ACC112 (cell line): ENCODE results near the gene SAMSN1.
"Not testable (repeated sequence)": the region's sequence is repeated elsewhere in the genome, so short reads cannot be mapped to it uniquely, and the experiment has no call there.

ENCODE experiments used
- H2AFZ ChIP-seq: fragments of 200-600 bp; sonication (generic); one replicate; pipeline ENCODE4 v1.6.0; 2017; ENCODE audit warnings: antibody characterized with exemption, low read length; ENCODE audit not compliant: unreplicated experiment
- H3K27ac ChIP-seq: fragments of 200-600 bp; sonication (generic); 2 replicates; pipeline ENCODE4 v1.5.1; 2014; ENCODE audit warnings: low read depth, mild to moderate bottlenecking, antibody characterized with exemption, low read length, moderate library complexity
- H3K27me3 ChIP-seq: fragments of 200-600 bp; sonication (generic); 2 replicates; pipeline ENCODE4 v1.6.1; 2014; ENCODE audit warnings: mild to moderate bottlenecking, antibody characterized with exemption, low read length, moderate library complexity, mixed read lengths; ENCODE audit not compliant: insufficient read depth
- H3K36me3 ChIP-seq: fragments of 200-600 bp; sonication (generic); 2 replicates; pipeline ENCODE4 v1.6.1; 2016; ENCODE audit warnings: mild to moderate bottlenecking, antibody characterized with exemption, low read length, moderate library complexity, mixed read lengths; ENCODE audit not compliant: insufficient read depth
- H3K4me1 ChIP-seq: fragments of 200-600 bp; sonication (generic); one replicate; pipeline ENCODE4 v1.6.1; 2016; ENCODE audit warnings: low read length, mixed read lengths; ENCODE audit not compliant: insufficient read depth, unreplicated experiment, control insufficient read depth
- H3K4me3 ChIP-seq: fragments of 200-600 bp; sonication (generic); 2 replicates; pipeline ENCODE4 v1.5.1; 2014; ENCODE audit warnings: mild to moderate bottlenecking, low read depth, low read length
- H3K79me2 ChIP-seq: fragments of 200-600 bp; sonication (generic); one replicate; pipeline ENCODE4 v1.6.0; 2016; ENCODE audit warnings: low read length; ENCODE audit not compliant: control insufficient read depth, unreplicated experiment, insufficient read depth

The SAMSN1 gene

DNA sequence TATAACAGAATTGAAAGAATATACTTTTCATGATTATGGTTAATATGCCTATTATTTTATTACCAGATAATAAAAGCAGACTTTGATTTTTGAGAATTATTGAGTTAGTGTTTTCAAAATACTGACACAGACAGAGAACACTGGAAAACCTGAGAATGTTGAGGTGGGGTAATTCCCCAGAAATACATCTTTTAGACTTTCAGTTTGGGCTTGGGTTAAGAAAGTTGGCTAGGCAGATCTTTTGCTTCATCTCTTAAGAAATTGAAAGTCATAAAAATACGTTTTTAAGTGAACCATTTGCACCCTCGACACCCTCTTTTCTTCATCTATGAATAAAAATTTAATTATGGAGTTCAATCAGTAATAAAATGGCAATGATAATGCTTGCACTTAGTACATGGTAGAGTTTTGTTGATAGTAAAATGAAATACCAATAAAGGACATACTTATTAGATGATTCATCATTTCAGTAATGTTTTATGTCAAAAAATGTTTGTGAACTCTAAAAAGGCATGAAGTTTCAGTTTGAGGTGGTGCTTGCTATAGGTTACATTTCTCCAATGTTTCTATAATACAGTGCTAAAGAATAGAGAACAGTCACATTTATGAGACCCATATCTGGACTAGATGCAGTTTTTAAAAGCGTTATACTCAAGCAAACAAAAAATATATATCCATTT lies 1.9 kb upstream of the SAMSN1 start:
- H3K27ac ChIP-seq = peak overlapping the region; percentile 84
- peak overlapping the region; percentile 15 for H2AFZ ChIP-seq

DNA sequence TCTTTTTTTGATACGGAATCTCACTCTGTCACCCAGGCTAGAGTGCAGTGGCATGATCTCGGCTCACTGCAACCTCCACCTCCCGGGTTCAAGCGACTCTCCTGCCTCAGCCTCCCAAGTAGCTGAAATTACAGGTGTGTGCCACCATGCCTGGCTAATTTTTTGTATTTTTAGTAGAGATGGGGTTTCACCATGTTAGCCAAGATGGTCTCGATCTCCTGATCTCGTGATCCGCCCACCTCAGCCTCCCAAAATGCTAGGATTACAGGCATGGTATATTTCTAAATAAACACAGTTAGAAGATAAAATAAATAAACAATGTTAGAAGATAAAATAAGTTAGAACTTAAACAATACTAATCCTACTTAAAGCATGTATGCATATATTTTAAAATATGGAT lies 604 bp upstream of the SAMSN1 start:
- H3K4me1 ChIP-seq = peaks cover 23% of the 10 kb centered on the region
- H3K36me3 ChIP-seq, H3K4me3 ChIP-seq, H3K27me3 ChIP-seq, H3K27ac ChIP-seq, H2AFZ ChIP-seq, H3K79me2 ChIP-seq: not testable (repeated sequence)

More for the DNA sequence above, 1.9 kb upstream of the SAMSN1 start:
- Histone ChIP-seq H3K36me3 (no peaks in the 10 kb centered on the region), H3K27me3 (no peaks in the 10 kb centered on the region), H3K4me3 (peak overlapping the region; percentile 27; the same call in 1 of the 2 replicates), H3K4me1 (peaks cover 23% of the 10 kb centered on the region), H3K79me2 (no peaks in the 10 kb centered on the region)

DNA sequence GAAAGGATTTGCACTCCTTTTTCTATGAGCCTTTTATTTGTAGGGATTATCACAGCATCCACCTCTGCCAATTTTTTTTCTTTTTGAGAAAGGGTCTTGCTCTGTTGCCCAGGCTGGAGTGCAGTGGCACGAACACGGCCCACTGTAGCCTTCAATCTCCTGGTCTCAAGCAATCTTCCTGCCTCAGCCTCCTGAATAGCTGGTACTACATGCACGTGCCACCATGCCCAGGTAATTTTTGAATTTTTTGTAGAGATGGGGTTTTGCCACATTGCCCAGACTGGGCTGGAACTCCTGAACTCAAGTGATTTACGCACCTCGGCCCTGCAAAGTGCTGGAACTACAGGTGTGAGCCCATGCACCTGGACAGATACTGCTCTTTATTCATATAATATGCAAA lies 2.1 kb downstream of the SAMSN1 start:
- Histone ChIP-seq H3K27ac (no peak overlapping the region), H3K79me2 (no peaks in the 10 kb centered on the region), H3K4me1 (peaks cover 19% of the 10 kb centered on the region)

DNA sequence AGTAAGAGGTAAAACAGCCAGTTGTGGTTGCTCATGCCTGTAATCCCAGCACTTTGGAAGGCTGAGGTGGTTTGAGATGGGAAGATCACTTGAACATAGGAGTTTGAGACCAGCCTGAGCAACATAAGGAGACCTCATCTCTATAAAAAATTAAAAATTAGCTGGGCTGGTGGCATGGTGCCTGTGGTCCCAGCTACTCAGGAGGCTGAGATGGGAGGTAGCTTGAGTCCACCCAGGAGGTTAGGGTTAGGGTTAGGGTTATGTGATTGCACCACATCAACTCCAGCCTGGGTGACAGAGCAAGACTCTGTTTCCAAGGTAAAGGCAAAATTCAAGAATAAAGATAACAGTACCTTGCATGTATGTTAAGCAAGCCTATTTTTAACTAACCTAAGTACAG lies 3.5 kb downstream of the SAMSN1 start:
- Histone ChIP-seq H2AFZ (no peak overlapping the region), H3K79me2 (no peaks in the 10 kb centered on the region), H3K4me1 (peaks cover 11% of the 10 kb centered on the region), H3K36me3 (no peaks in the 10 kb centered on the region), H3K27ac (no peak overlapping the region), H3K27me3 (no peaks in the 10 kb centered on the region), H3K4me3 (no peak overlapping the region)

More for the DNA sequence above, 2.1 kb downstream of the SAMSN1 start:
- Histone ChIP-seq H3K27me3 (no peaks in the 10 kb centered on the region), H2AFZ (no peak overlapping the region), H3K4me3 (no peak overlapping the region), H3K36me3 (no peaks in the 10 kb centered on the region)

DNA sequence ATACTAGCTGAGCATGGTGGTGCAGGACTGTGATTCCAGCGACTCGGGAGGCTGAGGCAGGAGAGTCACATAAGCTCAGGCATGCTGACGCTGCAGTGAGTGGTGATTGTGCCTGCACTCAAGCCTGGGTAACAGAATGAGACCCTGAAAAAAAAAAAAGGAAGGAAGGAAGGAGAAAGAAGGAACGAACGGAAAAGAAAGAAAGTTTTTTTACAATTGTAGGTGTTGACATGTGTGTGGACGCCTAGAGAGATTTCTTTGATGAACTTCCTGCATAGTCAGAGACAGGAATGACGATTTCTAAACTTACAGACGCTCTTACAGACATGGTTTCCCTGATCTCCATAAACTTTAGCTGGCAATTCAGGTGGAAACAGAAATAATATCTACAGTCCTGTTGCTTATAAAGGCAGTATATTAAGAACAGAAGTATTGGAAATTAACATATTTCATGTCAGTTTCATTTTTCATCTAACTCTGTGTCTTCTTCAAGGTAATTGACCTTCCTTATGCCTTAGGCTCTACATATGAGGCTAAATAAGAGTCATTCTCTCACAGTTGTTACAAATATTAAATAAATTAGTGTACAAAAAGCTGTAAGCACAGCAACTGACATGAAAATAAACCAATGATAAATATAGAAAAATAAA lies 4.1 kb downstream of the SAMSN1 start:
- no peak overlapping the region for H3K4me3 ChIP-seq
- no peaks in the 10 kb centered on the region for H3K36me3 ChIP-seq
- no peak overlapping the region for H2AFZ ChIP-seq
- H3K27me3 ChIP-seq = no peaks in the 10 kb centered on the region
- no peaks in the 10 kb centered on the region for H3K79me2 ChIP-seq
- H3K4me1 ChIP-seq = peaks cover 6% of the 10 kb centered on the region
- no peak overlapping the region for H3K27ac ChIP-seq

DNA sequence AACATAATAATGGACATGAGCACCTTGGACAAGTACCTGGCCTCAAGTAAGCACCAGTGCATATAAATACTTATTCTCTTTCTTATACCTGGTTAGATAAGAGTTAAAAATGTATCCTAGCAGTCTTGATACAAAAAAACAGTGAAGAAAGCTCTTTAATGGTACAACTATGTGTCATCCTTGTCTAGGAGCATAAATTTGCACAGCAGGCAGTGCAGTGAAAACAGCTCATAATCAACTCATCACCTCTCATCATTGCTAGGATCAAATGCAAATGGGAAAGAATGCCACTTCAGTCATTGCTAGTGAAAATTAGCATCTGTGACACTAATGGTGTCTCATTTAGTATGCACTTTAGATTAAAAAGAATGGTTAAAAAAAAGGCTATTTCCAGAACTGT lies 7.6 kb downstream of the SAMSN1 start:
- no peak overlapping the region for H2AFZ ChIP-seq
- H3K36me3 ChIP-seq = no peaks in the 10 kb centered on the region
- H3K27ac ChIP-seq = no peak overlapping the region
- no peaks in the 10 kb centered on the region for H3K27me3 ChIP-seq
- no peaks in the 10 kb centered on the region for H3K79me2 ChIP-seq
- H3K4me1 ChIP-seq = peaks cover 18% of the 10 kb centered on the region
- no peak overlapping the region for H3K4me3 ChIP-seq

- Histone ChIP-seq H3K27me3 (no peaks in the 10 kb centered on the region), H3K79me2 (no peaks in the 10 kb centered on the region), H3K4me1 (peaks cover 28% of the 10 kb centered on the region), H3K4me3 (no peak overlapping the region), H3K27ac (no peak overlapping the region), H3K36me3 (no peaks in the 10 kb centered on the region), H2AFZ (no peak overlapping the region)
Measured at GRCh38 chr21:14536929-14537328, 9.2 kb downstream of the SAMSN1 start.

DNA sequence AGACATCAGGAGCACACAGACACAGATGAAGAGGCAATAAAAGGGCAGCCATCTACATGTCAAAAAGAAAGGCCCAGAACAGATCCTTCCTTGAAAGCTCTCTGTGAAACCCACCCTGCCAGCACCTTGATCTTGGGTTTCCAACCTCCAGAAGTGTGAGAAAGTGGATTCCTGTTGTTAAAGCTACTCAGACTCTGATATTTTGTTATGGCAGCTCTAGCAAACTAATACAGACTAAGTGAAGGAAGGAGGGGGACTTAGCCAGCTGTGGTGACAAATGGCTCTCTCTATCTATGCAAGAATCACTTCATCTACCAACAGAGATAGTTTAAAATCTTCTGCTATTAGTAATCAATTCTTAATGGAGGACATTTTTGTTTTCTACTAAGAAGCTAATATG lies 10.4 kb downstream of the SAMSN1 start:
- no peaks in the 10 kb centered on the region for H3K36me3 ChIP-seq
- no peak overlapping the region for H3K27ac ChIP-seq
- no peaks in the 10 kb centered on the region for H3K27me3 ChIP-seq
- no peaks in the 10 kb centered on the region for H3K79me2 ChIP-seq
- H2AFZ ChIP-seq = no peak overlapping the region
- peaks cover 30% of the 10 kb centered on the region for H3K4me1 ChIP-seq
- H3K4me3 ChIP-seq = no peak overlapping the region

DNA sequence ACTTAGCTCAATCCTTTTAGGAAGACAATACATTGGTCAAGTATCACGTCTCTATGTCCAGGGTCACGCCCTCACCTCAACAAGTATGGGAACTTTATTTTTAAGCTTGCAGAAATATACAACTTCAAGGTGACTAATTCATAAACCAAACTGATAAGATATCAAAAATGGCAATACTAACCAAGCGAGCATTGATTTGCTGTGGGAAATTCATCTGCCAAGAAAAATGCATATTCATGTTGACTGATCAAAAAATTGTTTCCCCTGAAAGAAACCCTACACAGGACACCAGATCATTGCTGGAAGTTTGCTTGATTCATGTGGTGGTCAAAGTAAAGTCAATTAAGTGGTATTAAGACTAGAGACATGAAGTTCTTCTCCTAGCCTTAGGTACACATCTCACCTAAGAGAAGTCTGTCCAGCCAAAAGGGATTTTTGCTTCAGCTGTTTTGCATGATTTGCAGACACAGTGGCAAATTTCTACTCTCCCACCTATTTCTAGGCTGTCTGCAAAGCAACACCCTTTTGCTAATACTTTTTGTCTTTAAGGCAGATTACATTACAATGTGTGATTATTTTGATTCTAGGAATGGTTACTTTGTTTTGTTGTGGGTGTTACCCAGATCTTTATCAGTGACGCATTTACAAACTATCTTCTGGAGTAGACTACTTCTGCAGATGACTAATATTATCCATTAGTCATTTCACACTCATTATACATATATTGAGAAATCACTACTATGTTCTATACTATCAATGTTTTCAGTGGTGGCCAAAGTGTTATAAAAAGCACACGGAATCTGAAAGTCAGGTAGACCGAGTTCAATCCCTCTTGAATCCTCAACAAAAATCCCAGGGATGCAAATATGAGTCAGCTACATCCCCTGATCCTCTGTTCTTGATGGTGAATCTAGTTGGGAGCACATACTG lies 12.4 kb downstream of the SAMSN1 start:
- Histone ChIP-seq H3K4me3 (peak overlapping the region; percentile 6; the same call in 1 of the 2 replicates), H2AFZ (no peak overlapping the region), H3K27me3 (no peaks in the 10 kb centered on the region), H3K79me2 (no peaks in the 10 kb centered on the region), H3K36me3 (no peaks in the 10 kb centered on the region), H3K4me1 (peaks cover 31% of the 10 kb centered on the region), H3K27ac (peak overlapping the region; percentile 85)

GRCh38 chr21:14531757-14532316 lies 14.3 kb downstream of the SAMSN1 start:
- H3K4me1 ChIP-seq = peaks cover 37% of the 10 kb centered on the region
- H3K27me3 ChIP-seq = no peaks in the 10 kb centered on the region
- no peaks in the 10 kb centered on the region for H3K79me2 ChIP-seq
- no peak overlapping the region for H3K4me3 ChIP-seq
- H3K27ac ChIP-seq = no peak overlapping the region
- no peaks in the 10 kb centered on the region for H3K36me3 ChIP-seq
- H2AFZ ChIP-seq = no peak overlapping the region
